ENCODE measurements around the gene SYNGAP1.

The SYNGAP1 gene

DNA sequence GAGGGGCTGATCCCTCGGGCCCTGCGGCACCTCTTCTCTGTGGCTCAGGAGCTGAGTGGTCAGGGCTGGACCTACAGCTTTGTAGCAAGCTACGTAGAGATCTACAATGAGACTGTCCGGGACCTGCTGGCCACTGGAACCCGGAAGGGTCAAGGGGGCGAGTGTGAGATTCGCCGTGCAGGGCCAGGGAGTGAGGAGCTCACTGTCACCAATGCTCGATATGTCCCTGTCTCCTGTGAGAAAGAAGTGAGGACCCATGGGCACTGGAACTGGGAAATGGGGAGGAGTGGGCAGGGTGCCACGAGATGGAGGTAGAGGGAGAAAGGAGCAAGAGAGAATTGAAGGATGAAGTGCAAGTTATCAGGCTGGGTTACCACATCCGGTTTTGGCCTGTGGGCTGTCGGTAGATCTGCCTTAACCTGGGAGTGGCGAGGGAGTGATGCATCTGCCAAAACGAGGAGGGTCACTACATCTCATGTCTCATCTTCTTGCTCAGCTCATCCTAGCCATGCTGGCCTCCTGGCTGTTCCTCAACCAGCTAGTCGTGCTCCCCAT lies 14.4 kb upstream of the SYNGAP1 start:
- DNase-seq = no peak

DNA sequence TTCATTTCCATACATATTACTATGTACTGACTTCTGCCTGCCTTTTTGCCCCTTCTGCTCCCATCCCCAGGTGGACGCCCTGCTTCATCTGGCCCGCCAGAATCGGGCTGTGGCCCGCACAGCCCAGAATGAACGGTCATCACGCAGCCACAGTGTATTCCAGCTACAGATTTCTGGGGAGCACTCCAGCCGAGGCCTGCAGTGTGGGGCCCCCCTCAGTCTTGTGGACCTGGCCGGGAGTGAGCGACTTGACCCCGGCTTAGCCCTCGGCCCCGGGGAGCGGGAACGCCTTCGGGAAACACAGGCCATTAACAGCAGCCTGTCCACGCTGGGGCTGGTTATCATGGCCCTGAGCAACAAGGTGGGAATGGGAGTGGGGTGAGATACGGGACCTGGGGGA lies 13.7 kb upstream of the SYNGAP1 start:
- no peak for DNase-seq

DNA sequence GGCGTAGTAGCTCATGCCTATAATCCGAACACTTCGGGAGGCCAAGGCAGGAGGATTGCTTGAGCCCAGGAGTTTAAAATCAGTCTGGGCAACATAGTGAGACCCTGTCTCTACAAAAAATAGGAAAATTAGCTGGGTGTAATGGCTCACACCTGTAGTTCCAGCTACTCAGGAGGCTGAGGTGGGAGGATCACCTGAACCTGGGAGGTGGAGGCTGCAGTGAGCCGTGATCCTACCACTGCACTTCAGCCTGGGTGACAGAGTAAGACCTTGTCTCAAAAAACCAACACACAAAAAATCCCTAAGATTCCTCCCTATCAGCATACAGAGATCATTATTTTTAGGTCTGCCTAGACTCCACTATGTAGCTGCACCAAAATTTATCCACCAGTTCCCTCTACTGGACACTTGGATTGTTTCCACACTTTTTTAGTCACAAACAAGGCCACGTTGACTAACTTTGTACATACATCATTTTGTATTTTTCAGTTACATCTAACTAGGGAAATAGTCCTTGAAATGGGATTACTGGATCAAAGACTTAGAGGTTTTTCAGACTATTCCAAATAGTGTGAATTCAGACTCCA lies 12.6 kb upstream of the SYNGAP1 start:
- DNase-seq = no peak

DNA sequence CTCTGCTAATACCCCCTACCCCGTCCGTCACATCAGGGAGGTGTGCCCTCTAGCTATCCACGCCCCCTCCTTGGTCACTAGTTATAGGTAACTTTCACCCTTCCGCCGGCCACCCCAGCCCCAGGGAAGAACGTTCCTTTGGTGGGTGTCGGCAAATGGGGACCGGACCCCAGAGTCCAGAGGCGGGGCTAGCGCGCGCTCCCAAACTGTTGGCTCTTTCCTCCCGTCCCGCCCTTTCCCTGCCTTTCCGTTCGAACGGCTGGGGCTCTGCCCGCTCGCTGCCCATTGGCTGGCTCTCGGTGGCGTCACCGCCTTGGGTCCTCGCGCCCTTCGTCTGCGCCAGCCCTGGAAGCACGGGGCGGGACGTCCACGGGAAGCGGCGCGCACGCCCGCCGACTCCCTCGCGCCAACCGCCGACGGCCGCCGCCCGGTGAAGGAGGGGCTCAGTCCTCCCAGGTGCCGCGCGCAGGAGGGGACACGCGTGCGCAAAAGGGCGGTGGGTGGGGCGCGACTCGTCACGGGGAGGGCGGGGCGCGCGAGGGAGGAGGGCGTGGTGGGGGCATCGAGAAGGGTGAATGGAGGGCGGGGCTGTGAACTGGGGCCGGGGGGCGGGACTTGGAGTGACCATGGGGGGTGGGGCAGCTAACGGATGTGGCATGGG lies 9.7 kb upstream of the SYNGAP1 start:
- peak; percentile 97 for DNase-seq

DNA sequence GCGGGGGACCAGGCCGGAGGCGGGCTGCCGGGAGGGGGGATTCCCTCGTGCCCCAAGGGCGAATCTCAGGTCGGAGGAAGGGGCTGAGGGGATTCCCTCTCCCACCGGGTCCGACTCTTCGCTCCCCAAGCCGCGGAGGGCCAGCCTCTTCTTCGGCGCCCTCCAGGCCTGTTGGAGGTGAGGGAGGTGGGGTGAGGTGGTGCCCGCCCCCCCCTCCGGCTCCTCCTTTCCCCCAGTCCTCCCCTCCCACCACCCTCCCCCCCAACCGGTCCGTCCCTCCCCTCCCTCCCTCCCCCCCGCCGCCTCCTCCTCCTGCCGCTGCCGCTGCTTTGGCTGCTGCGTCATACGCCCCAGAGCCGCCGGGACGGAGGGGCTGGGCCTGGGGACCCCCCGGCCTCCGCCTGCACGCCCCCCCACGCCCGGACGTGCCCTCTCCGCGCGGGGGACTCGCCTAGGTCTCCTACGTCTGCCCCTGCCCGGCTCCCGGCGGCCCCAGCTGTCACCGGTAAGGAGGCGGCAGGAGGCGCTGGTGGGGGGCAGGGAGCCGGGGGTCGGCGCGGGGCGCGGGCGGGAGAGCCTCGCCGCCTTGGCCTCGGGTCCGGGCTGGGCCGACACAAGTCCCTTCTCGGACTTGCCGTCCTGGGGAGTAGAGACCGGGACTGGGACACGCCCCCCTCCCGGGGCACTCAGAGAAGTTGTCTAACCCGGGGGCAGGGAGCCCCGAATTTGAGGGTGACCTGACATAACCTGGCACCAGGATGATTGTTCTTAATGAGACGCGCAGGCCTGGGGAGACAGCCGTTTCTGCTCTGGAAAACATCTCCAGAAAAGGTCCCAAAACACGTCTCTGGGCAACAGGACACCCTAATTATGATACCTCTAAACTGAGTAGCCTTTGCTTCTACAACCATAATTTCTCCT lies 8.9 kb upstream of the SYNGAP1 start, which contains the start of gene PHF1:
PHF1 (plus strand) TSS at position 304 of the 921 bp plus-strand sequence. CDS start 1,250 bp downstream, outside the sequence.
- DNase-seq = no peak

DNA sequence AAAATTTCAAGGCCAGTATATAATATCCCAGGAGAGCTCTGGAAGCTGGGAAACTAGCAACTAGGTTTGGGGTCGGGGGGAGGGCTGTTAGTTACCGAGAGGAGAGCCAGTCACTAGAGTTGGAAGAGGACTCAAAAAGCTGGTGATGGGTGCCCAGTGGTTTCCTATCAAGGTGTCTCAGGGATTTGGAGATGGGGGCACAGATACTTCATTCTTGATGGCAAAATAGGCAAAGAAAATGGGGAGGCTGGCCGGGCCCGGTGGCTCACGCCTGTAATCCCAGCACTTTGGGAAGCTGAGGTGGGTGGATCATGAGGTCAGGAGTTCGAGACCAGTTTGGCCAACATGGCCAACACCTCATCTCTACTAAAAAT lies 8.2 kb upstream of the SYNGAP1 start:
- no peak for DNase-seq

DNA sequence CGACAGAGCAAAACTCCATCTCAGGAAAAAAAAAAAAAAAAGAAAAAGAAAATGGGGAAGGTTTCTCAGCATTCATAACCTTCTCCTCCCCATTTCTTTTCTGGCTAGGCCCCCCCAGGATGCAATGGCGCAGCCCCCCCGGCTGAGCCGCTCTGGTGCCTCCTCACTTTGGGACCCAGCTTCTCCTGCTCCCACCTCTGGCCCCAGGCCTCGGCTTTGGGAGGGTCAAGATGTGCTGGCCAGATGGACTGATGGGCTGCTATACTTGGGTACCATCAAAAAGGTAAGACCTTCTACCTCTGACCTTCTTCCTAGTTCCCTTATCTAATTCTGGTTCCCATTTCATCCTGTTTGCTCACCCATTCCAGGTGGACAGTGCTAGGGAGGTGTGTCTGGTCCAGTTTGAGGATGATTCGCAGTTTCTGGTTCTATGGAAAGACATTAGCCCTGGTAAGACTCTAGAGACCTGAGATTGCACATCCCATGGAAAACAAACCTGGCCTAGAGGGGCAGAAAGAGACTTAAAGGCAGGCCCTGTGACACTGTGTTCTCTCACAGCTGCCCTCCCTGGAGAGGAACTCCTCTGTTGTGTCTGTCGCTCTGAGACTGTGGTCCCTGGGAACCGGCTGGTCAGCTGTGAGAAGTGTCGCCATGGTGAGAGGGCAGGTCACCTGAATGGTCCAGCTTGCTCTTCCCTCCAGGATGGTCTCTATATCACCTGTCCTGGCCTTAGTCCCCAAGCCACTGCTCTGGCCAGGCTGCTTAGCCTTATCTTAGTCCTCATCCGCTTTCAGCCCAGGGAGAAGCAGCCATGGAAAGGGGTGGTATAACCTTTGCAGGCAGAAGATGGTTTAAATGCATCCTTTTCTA lies 7.5 kb upstream of the SYNGAP1 start:
- DNase-seq = no peak

DNA sequence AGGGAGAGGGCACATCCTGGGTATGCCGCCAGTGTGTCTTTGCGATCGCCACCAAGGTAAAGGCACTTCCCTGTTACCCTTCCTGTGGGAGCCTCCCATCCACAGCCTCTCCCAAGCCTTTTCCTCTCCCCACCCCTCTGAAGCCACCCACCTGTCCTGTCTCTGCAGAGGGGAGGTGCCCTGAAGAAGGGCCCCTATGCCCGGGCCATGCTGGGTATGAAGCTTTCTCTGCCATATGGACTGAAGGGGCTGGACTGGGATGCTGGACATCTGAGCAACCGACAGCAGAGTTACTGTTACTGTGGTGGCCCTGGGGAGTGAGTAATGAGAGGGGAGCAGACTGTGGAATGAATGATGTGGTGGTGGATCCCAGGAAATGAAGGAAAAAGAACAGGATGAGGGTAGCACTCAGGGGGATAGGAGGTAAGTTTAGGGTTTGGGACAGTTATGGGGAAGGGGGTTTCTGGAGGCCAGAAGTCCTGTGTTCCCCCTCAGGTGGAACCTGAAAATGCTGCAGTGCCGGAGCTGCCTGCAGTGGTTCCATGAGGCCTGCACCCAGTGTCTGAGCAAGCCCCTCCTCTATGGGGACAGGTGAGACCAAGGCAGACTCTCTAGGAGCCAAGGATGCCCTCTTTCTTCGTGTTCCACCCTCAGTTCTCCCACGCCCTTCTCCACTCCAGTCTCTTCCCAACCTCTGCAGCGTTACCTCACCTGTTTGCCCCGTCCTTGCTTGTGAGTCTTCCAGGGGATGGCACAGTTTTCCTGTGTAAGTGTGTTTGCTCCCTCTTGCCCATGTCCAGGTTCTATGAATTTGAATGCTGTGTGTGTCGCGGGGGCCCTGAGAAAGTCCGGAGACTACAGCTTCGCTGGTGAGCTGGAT lies 6.4 kb upstream of the SYNGAP1 start:
- no peak for DNase-seq

DNA sequence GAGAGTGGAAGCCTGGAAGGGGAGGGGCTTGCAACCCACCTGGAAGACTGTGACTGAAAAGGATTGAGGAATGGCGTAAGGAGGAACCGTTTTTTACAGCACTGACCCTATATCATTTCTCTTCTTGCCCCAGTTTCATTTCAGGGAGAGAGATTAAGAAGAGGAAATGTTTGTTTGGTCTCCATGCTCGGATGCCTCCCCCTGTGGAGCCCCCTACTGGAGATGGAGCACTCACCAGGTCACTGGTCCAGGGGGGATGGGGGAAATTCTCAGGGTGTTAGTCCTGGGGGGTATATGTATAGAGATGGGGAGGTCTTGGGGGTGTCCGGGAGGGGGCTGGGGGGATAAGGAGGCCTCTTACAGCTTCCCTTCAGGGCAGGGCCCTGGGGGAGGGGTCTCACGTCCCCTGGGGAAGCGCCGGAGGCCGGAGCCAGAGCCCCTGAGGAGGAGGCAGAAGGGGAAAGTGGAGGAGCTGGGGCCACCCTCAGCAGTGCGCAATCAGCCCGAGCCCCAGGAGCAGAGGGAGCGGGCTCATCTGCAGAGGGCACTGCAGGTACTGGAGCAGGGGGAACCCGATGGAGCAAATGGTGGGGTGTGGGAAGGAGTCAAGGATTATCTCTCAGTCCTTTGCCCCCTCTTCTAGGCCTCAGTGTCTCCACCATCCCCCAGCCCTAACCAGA lies 5.1 kb upstream of the SYNGAP1 start:
- DNase-seq = no peak

DNA sequence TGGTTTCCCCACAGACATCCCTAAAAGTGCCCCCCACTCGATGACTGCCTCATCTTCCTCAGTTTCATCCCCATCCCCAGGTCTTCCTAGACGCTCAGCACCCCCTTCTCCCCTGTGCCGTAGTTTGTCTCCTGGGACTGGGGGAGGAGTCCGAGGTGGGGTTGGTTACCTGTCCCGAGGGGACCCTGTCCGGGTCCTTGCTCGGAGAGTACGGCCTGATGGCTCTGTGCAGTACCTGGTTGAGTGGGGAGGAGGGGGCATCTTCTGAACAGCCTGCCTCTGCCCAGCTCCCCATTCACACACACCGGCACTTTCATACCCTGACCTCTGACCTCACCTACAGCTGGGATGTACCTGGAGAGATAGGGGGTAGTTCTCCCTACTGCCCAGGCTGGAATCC lies 4.0 kb upstream of the SYNGAP1 start:
- no peak for DNase-seq

DNA sequence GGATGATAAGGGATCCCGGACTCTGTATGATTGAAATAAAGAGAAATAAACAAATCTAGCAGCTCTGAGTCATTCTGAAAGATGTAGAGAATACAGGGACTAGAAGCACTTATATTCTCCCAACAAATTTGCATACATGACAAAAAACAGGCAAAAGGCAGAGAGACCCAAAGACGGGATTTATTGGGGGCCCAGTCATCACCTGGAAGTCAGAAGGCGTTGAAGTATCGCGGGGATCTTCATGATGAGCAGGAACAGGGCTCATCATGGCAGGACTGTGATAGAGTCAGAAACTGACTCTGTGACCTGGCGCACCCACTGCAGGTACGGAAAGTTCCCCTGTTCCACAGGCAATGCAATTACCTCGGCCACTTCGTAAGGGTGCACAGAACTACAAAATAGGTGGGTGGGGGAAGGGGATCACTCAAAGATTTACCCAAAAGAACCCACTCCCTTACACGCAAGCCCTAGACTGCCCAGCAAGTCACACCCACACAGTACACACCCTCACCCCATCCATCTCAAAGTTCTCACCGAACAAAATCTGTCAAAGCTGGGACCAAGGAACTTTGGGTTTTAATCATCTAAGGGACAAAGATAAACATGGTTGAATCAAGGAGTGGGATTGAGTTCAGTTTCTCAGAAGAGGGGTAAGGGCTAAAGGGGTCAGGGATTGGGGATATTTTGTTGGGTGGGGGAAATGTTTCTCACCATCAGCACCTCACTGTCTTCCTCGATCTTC lies 3.3 kb upstream of the SYNGAP1 start:
- no peak for DNase-seq

DNA sequence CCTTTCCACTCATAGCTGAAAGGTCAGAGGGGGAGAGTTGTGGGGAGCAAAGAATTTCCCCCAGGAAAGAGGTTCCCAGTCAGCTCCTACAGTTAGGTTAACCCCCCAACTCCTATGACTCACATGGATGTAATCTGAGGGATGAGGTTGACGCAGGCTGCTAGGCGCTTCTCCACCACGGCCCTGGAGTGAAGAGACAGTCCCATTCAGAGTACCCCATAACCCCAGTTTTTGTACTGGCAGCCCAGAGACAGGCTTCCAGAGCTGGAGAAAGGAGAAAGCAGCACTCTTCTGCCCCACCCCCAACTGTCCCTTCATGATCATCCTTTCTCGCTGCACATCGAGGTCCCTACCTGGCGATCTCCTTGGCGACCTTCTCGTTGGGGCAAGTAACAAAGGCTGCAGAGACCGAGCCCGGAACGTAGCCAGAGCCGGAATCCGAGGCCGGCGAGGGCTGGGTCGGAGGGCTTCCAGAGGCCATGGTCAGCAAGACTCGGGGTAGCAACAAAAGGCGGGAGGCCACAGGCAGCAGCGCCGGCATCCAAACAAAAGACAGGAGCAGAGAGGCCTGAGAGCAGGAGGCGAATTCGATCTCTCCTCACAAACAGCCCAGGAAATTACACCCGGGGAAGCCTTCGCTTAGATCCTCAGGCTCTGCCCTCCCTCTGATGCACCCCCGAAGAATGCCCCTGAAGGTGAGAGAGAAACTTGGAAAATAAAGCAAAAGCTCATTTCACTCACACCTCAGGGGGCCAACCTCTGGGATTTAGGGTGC lies 2.5 kb upstream of the SYNGAP1 start:
- no peak for DNase-seq

DNA sequence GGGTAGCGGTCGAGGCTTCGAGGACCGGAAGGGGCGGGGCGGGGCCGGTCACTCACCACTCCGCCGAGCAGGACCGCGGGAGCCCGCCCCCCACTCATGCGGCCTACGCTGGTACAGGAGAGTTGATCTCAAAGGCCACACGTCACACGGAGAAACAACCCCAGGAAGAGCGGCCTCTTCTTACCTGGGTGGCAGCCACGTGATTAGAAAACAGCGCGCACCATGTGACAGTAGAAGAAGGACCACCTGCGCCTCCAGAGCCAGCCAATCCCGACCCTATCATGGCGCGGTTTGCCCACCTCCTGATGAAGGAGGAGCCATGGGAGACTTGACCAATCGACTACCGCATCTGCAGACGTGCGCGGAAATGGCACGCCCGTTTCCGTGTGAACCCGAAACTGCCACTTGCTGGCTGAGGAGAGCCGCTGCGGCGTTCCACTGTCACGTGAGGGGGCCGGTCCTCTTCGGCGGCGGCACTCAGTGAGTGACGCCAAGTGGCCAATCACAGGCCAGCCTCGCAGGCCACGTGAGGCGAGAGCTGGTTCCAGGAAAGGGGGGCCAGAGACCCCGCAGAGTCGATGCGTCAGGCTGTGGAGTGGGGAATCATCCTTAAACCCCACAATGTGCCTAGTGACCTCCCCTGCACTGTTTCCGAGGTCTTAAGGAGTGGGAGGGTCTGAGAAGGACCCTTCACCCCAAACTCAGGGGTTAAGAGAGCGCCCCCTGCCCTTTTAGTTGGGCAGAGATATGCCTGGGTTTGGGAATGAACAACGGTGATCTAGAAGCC lies 1.8 kb upstream of the SYNGAP1 start, which contains the start of gene CUTA:
CUTA (minus strand) TSS at position 205 of the 787 bp plus-strand sequence; CDS start at position 98, 107 bp downstream.
- DNase-seq = peak; percentile 98

DNA sequence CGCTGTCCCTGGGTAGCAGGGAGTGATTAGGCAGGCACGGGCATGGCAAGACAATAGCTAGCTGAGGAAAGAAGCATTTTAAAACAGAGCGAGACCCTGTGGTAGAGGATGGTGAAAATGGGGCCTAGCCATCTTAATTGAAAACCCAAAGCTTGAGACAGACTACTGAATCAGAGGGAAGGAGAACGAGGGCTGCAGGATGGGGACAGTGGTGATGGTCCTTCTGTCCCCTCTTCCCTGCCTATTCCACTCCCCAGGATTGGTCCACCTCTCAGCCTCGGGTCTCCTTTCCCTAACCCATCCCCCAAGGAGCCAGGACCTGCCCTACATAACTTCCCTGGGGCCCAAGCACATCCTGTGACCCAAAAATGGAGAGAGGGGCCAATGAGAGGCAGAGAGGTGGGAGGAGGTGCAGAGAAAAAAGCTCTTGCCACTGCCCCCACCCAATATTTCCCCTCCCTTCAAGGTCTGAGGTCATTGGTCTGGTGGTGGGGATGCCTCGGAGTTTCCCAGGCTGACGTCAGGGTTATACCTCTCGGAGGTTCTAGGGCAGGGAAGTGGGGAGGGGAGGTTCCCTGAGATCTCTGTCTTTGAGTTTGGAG lies 1.1 kb upstream of the SYNGAP1 start:
- no peak for DNase-seq

DNA sequence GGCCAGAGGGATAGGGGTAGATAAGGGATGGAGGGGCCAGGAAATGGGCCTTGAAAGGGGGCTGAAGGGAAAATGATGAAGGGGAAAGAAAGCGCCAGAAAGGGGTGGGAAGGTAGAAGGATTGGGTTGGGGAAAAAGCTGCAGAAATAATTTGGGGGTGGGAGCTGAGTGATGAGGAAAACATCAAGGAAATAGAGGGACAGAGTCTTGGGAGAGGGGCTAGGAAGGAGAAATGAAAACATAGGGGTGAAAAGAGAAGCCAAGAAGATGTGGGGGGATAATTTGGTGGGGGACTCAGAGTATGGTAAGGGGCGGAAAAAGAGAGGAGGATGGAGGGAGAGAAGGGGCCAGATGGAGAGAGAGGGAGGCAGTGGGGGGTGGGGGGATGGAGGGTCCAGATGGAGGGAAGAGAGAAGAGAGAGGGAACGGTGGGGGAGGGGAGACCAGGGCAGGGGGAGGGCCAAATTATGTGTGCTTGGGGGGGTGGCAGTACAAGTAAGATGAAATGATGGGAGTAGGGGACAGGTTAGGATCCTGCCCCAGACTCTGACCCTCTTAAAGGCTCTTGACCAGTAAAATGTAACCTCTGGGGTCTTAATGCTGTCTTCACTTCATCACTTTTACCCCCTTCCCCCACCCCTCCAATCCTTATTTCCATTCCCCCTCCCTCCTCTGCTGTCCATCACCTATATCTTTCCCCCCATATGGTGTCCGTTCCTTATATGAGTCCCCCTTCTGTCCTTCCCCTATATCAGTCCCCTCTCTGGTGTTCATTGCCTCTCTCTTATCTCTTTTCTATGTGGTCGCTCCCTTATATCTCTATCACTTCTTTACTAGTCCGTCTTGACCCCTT lies 852 bp downstream of the SYNGAP1 start:
- no peak for DNase-seq

DNA sequence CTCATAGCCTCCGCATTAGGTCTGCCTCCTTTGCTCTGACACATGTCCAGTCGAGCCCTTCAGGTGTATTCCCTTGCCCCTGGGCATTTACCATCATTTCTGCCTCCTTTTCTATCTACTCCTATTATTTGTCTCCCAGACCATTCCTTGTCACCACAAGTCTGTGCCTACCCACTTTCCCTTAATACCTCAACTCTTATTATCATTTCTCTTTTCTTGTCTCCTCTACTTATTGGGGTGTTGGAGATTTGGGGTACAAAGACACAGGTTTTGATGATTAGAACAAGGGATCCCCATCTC lies 1.4 kb downstream of the SYNGAP1 start:
- DNase-seq = no peak

DNA sequence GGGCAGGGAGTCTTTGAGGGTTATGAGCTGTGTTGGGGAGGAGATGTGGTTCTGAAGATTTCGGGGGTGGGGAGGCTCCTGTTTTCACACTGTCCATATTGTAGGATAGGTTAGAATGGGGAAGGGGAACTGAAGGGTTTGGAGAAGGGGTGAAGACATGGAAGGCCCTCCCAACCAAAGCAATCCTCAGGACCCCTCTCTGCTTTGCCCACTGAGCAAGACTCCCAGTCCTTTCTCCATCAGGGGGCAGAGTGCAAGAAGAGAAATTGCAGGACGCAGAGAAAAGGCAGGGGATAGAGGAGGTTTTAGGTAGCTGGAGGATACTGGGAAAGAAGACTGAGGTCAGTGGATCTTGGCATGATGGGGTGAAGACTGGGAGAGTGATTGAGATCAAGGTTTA lies 3.9 kb downstream of the SYNGAP1 start:
- DNase-seq = no peak
